ENCODE measurements around the gene MACIR. TPM values are rescaled to one million over a fixed set of nuclear protein-coding genes. Genes with fewer than 3 reads are reported as not detected.

Gene MACIR
- total and polyA plus RNA-seq, 8 donors: 7.0 to 13.6 (median 12.1) TPM

GRCh38 chr5:103313056-103313455, 54.5 kb downstream of the MACIR start:
- Histone ChIP-seq H3K4me1 (no peaks in the 10 kb centered on the region), H3K27me3 (no peaks in the 10 kb centered on the region), H3K4me3 (no peak overlapping the region), H3K27ac (no peak overlapping the region), H3K9me3 (no peaks in the 10 kb centered on the region), H3K36me3 (no peaks in the 10 kb centered on the region)
- ATAC-seq (no peak), DNase-seq (no peak)
- no peak for TF ChIP-seq CTCF (IDR thresholded peaks at IDR 0.05)
- intact Hi-C loops (cut with DNase I): no loop called here

- ATAC-seq (no peak), DNase-seq (no peak)
- no peak for TF ChIP-seq CTCF (IDR thresholded peaks at IDR 0.05)
- Histone ChIP-seq H3K27ac (no peak overlapping the region), H3K4me3 (no peak overlapping the region), H3K27me3 (no peaks in the 10 kb centered on the region), H3K36me3 (no peaks in the 10 kb centered on the region), H3K4me1 (no peaks in the 10 kb centered on the region), H3K9me3 (no peaks in the 10 kb centered on the region)
- intact Hi-C loops (cut with DNase I): no loop called here
Measured at GRCh38 chr5:103315455-103315854, 56.9 kb downstream of the MACIR start.

DNA sequence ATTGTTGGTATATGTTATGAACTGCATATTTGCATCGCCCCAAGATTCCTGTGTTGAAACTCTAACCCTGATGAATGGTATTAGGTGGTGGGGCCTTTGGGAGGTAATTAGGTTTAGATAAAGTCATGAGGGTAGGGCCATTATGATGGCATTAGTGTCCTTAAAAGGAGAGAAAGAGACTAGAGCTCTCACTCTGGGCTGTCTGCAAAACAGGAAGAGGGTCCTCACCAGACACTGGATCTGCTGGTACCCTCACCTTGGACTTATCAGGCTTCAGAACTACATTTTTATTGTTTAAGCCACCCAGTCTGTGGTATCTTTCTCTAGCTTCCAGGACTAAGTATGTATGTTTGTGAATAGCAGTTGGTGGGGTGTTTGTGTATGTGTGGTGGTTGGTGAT, 68.9 kb downstream of the MACIR start:
- intact Hi-C loops (cut with DNase I): no loop called here
- DNase-seq: no peak
- no peak for ATAC-seq
- no peaks in the 10 kb centered on the region for H3K27me3 ChIP-seq
- no peak overlapping the region for H3K27ac ChIP-seq
- TF ChIP-seq CTCF (IDR thresholded peaks at IDR 0.05): no peak
- no peaks in the 10 kb centered on the region for H3K36me3 ChIP-seq
- H3K4me3 ChIP-seq: no peak overlapping the region
- H3K4me1 ChIP-seq: no peaks in the 10 kb centered on the region
- H3K9me3 ChIP-seq: no peaks in the 10 kb centered on the region

DNA sequence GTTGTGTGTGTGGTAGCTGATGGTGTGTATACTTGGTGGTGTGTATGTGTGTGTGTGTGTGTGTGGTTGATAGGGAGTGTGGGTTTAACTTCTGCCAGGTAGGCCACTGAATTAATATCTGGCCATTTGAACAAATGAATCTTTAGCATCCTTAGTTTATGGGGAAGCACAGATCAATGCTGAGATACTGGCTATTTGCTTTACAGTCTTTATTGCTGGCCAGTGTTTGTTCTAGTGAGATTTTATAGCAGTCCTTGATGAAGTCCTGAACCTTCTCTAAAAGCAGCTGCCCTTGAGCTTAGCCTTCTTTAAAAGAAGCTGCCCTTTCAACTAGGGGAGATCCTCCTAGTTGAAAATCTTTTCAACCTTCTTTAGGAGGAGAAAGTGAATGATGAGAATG, 69.3 kb downstream of the MACIR start:
- Histone ChIP-seq H3K9me3 (no peaks in the 10 kb centered on the region), H3K27ac (no peak overlapping the region), H3K27me3 (no peaks in the 10 kb centered on the region), H3K4me3 (no peak overlapping the region), H3K36me3 (no peaks in the 10 kb centered on the region), H3K4me1 (no peaks in the 10 kb centered on the region)
- no peak for DNase-seq
- TF ChIP-seq CTCF (IDR thresholded peaks at IDR 0.05): no peak
- no peak for ATAC-seq
- intact Hi-C loops (cut with DNase I): no loop called here

Other genes starting within 250 kb of the MACIR start
- 10 to 100 TPM in 1 of 2 donors, 1 to 10 TPM in 1; 7.5 to 11.0 TPM for gene GIN1, start 138.6 kb upstream of the MACIR start, total RNA-seq
- gene GIN1, start 138.6 kb upstream of the MACIR start, polyA plus RNA-seq (ENCODE audit: insufficient read length in 6 of 6): 10 to 100 TPM; 11.6 to 13.9 (median 12.0) TPM
- gene PPIP5K2, start 138.5 kb upstream of the MACIR start, total RNA-seq: 10 to 100 TPM; 47.7 to 71.0 TPM
- gene PPIP5K2, start 138.5 kb upstream of the MACIR start, polyA plus RNA-seq (ENCODE audit: insufficient read length in 6 of 6): 10 to 100 TPM; 72.9 to 92.0 (median 88.9) TPM

Data from left lung (tissue), 10 donors.